IMR-90 (cell line): ENCODE data around the gene NOS1. TPM values are rescaled to one million over a fixed set of nuclear protein-coding genes. Genes with fewer than 3 reads are reported as not detected.

Experiments used
- ATAC-seq: fragments of 200-7000 bp; cut with Tn5 transposase; 2 replicates; pipeline ENCODE4 v1.9.1; 2020; ENCODE audit warnings: low read depth, mild to moderate bottlenecking, moderate library complexity
- BruUV-seq: library from RNA; stranded (reverse); fragments of 400-500 nt; replicated peaks from 2 replicates; lab custom pipeline; 2021; lab: Mats Ljungman, UMichigan
- CTCF ChIA-PET: fragments of 300-600 bp; formaldehyde crosslinking; extraction: SDS; loops from one replicate; lab custom pipeline; 2021; ENCODE audit warnings: antibody characterized with exemption; lab: Yijun Ruan, JAX
- POLR2A ChIA-PET: fragments of 300-600 bp; sonication (Branson Sonifier 250); formaldehyde crosslinking; loops from one replicate; lab custom pipeline; 2022; ENCODE audit warnings: antibody characterized with exemption; ENCODE audit not compliant: unreplicated experiment; lab: Charles Lee
- DNase-seq: peaks from one replicate; pipeline ENCODE4 v3.0.0; 2013
- H2AFZ ChIP-seq: replicated peaks from 2 replicates; pipeline ENCODE3; 2013; ENCODE audit warnings: low read length, mild to moderate bottlenecking; ENCODE audit not compliant: poor library complexity
- H2AK5ac ChIP-seq: 2 replicates; pipeline ENCODE4 v1.6.1; 2013; ENCODE audit warnings: low read depth, low read length, inconsistent platforms
- H2AK9ac ChIP-seq: replicated peaks from 2 replicates; pipeline ENCODE3; 2013; ENCODE audit warnings: mild to moderate bottlenecking, low read depth, low read length, moderate library complexity; ENCODE audit not compliant: poor library complexity
- H2BK120ac ChIP-seq: 2 replicates; pipeline ENCODE4 v1.6.1; 2013; ENCODE audit warnings: low read depth, low read length, inconsistent platforms
- H2BK15ac ChIP-seq: 3 replicates; pipeline ENCODE4 v1.6.1; 2013; ENCODE audit warnings: low read depth, low read length, inconsistent platforms
- H2BK20ac ChIP-seq: 2 replicates; pipeline ENCODE4 v1.6.1; 2013; ENCODE audit warnings: low read depth, mild to moderate bottlenecking, inconsistent platforms, low read length, moderate library complexity
- H2BK5ac ChIP-seq: 2 replicates; pipeline ENCODE4 v1.6.1; 2013; ENCODE audit warnings: mild to moderate bottlenecking, low read depth, low read length, inconsistent platforms; ENCODE audit not compliant: poor library complexity, severe bottlenecking
- H3K14ac ChIP-seq: replicated peaks from 2 replicates; pipeline ENCODE4 v1.6.1; 2013; ENCODE audit warnings: low read depth, low read length, inconsistent platforms
- H3K18ac ChIP-seq: 2 replicates; pipeline ENCODE4 v1.6.1; 2013; ENCODE audit warnings: low read depth, low read length, control low read depth
- H3K23ac ChIP-seq: 2 replicates; pipeline ENCODE4 v1.6.1; 2013; ENCODE audit warnings: low read depth, low read length, inconsistent platforms
- H3K27ac ChIP-seq: 2 replicates; pipeline ENCODE4 v1.5.1; 2013; ENCODE audit warnings: mild to moderate bottlenecking, control low read depth, low read length; ENCODE audit not compliant: insufficient read depth
- H3K27me3 ChIP-seq: 2 replicates; pipeline ENCODE4 v1.6.1; 2013; ENCODE audit warnings: low read length; ENCODE audit not compliant: control insufficient read depth, insufficient read depth
- H3K36me3 ChIP-seq: 2 replicates; pipeline ENCODE4 v1.6.1; 2013; ENCODE audit warnings: low read length, mixed read lengths; ENCODE audit not compliant: control insufficient read depth, insufficient read depth
- H3K4ac ChIP-seq: 2 replicates; pipeline ENCODE4 v1.6.1; 2013; ENCODE audit warnings: low read depth, low read length, inconsistent platforms
- H3K4me1 ChIP-seq: 2 replicates; pipeline ENCODE4 v1.6.1; 2013; ENCODE audit warnings: low read length, mixed read lengths; ENCODE audit not compliant: control insufficient read depth, insufficient read depth
- H3K4me2 ChIP-seq: 2 replicates; pipeline ENCODE4 v1.6.1; 2013; ENCODE audit warnings: low read depth, mild to moderate bottlenecking, control low read depth, low read length, moderate library complexity
- H3K4me3 ChIP-seq: 2 replicates; pipeline ENCODE4 v1.5.1; 2013; ENCODE audit warnings: low read depth, mild to moderate bottlenecking, control low read depth, low read length, moderate library complexity; ENCODE audit not compliant: insufficient read depth
- H3K56ac ChIP-seq: 2 replicates; pipeline ENCODE4 v1.6.1; 2013; ENCODE audit warnings: low read length, inconsistent platforms; ENCODE audit not compliant: insufficient read depth; ENCODE audit errors: extremely low read depth
- H3K79me1 ChIP-seq, 2 experiments: 2 replicates each; pipeline ENCODE4 v1.6.1; 2013; ENCODE audit warnings: low read length in 2 of 2, inconsistent platforms in 1 of 2, low read depth in 1 of 2
- H3K9ac ChIP-seq: 2 replicates; pipeline ENCODE4 v1.6.1; 2013; ENCODE audit warnings: low read depth, low read length, control low read depth
- H3K9me1 ChIP-seq: 2 replicates; pipeline ENCODE4 v1.6.1; 2013; ENCODE audit warnings: low read length, inconsistent platforms; ENCODE audit not compliant: insufficient read depth
- H3K9me3 ChIP-seq: 2 replicates; pipeline ENCODE4 v1.6.1; 2013; ENCODE audit warnings: low read length; ENCODE audit not compliant: control insufficient read depth, insufficient read depth
- H4K20me1 ChIP-seq: 2 replicates; pipeline ENCODE4 v1.6.1; 2013; ENCODE audit warnings: low read length, inconsistent platforms; ENCODE audit not compliant: insufficient read depth
- H4K5ac ChIP-seq: 2 replicates; pipeline ENCODE4 v1.6.1; 2013; ENCODE audit warnings: mild to moderate bottlenecking, low read depth, low read length, control low read depth
- H4K8ac ChIP-seq, 2 experiments: 2 replicates each; pipeline ENCODE4 v1.6.1; 2013; ENCODE audit warnings: low read depth in 2 of 2, low read length in 2 of 2, control low read depth in 1 of 2, inconsistent platforms in 1 of 2
- H4K91ac ChIP-seq: 2 replicates; pipeline ENCODE4 v1.6.1; 2013; ENCODE audit warnings: low read depth, low read length, inconsistent platforms; ENCODE audit not compliant: insufficient read depth
- BHLHE40 ChIP-seq: fragments of 150-350 bp; IDR thresholded peaks from 2 replicates; pipeline ENCODE4 v1.6.1; 2016; ENCODE audit warnings: mild to moderate bottlenecking, low read depth, low read length
- CEBPB ChIP-seq: IDR thresholded peaks from 2 replicates; pipeline ENCODE4 v1.6.1; 2012; ENCODE audit warnings: low read depth, low read length, improper control_type of control experiment
- CHD1 ChIP-seq: IDR thresholded peaks from 2 replicates; pipeline ENCODE4 v1.6.1; 2012; ENCODE audit warnings: low read depth, low read length, improper control_type of control experiment
- CTCF ChIP-seq: conservative IDR thresholded peaks from 2 replicates; pipeline ENCODE4 v1.5.1; 2012; ENCODE audit warnings: mild to moderate bottlenecking, low read depth, low read length, improper control_type of control experiment
- FOS ChIP-seq: fragments of 150-350 bp; IDR thresholded peaks from 2 replicates; pipeline ENCODE4 v1.6.1; 2016; ENCODE audit warnings: low read depth, low read length
- MAFK ChIP-seq: IDR thresholded peaks from 2 replicates; pipeline ENCODE4 v1.6.1; 2012; ENCODE audit warnings: low read depth, low read length, improper control_type of control experiment
- MAZ ChIP-seq: IDR thresholded peaks from 2 replicates; pipeline ENCODE4 v1.6.1; 2012; ENCODE audit warnings: low read depth, mild to moderate bottlenecking, low read length, improper control_type of control experiment, moderate library complexity, borderline replicate concordance
- MXI1 ChIP-seq: IDR thresholded peaks from 2 replicates; pipeline ENCODE4 v1.6.1; 2012; ENCODE audit warnings: low read depth, mild to moderate bottlenecking, low read length, moderate library complexity, borderline replicate concordance
- NFE2L2 ChIP-seq: fragments of 150-350 bp; IDR thresholded peaks from 2 replicates; pipeline ENCODE4 v1.6.1; 2016; ENCODE audit warnings: low read depth, mild to moderate bottlenecking, low read length
- POLR2A ChIP-seq: IDR thresholded peaks from 2 replicates; pipeline ENCODE4 v1.6.1; 2012; ENCODE audit warnings: mild to moderate bottlenecking, low read depth, low read length
- RAD21 ChIP-seq: IDR thresholded peaks from 2 replicates; pipeline ENCODE4 v1.6.1; 2012; ENCODE audit warnings: low read length, improper control_type of control experiment
- RCOR1 ChIP-seq: IDR thresholded peaks from 2 replicates; pipeline ENCODE4 v1.6.1; 2012; ENCODE audit warnings: mild to moderate bottlenecking, low read length, improper control_type of control experiment; ENCODE audit not compliant: insufficient replicate concordance
- RFX5 ChIP-seq: IDR thresholded peaks from 2 replicates; pipeline ENCODE4 v1.8.0; 2012; ENCODE audit warnings: low read depth, mild to moderate bottlenecking, low read length, moderate library complexity
- SMC3 ChIP-seq: fragments of 150-350 bp; IDR thresholded peaks from 2 replicates; pipeline ENCODE4 v1.6.1; 2016; ENCODE audit warnings: low read depth, mild to moderate bottlenecking, antibody characterized with exemption, low read length, moderate library complexity
- USF2 ChIP-seq: fragments of 150-350 bp; IDR thresholded peaks from 2 replicates; pipeline ENCODE4 v1.6.1; 2017; ENCODE audit warnings: mild to moderate bottlenecking, antibody characterized with exemption, low read length, low read depth
- WGBS, 2 experiments: methylation state at CpG; one replicate each; pipeline versions ENCODE4 v1.1.5 to v1.1.7; 2013; ENCODE audit warnings: missing lambda C conversion rate in 2 of 2; ENCODE audit not compliant: insufficient read length in 1 of 2; ENCODE audit errors: extremely low coverage in 2 of 2; 5-methylcytosine and 5-hydroxymethylcytosine counted together
- dilution Hi-C: fragments of 300-500 bp; cut with HindIII; formaldehyde crosslinking; loops from one replicate; pipeline ENCODE4 v1.14.3; 2018; ENCODE audit warnings: low sequenced_read_pairs; ENCODE audit not compliant: unreplicated experiment
- in situ Hi-C: fragments of 300-500 bp; cut with MboI; formaldehyde crosslinking; loops from 3 replicates; pipeline ENCODE4 v1.14.3; 2019; ENCODE audit warnings: low sequenced_read_pairs, inconsistent platforms, mixed read lengths
- intact Hi-C: fragments of 100-400 bp; cut with micrococcal nuclease; formaldehyde crosslinking; loops from 2 replicates; pipeline ENCODE4 v1.10.0; 2022
- polyA plus RNA-seq, 3 experiments: library from polyadenylated mRNA; depleted of rRNA; stranded (reverse); fragments of >200 nt; gene quantifications; 2 replicates each; pipeline ENCODE4 v1.2.3, GENCODE V29; 2012; ENCODE audit warnings: low replicate concordance in 1 of 3
- total RNA-seq: library from RNA; depleted of rRNA; stranded (reverse); fragments of >200 nt; gene quantifications from 2 replicates; pipeline ENCODE4 v1.2.3, GENCODE V29; 2012
- TF ChIP-seq, protein P1 (sequence below): fragments of 150-350 bp; IDR thresholded peaks from 2 replicates; pipeline ENCODE4 v1.6.1; 2016; ENCODE audit warnings: low read depth, mild to moderate bottlenecking, low read length, moderate library complexity, borderline replicate concordance

Gene NOS1
- total and polyA plus RNA-seq, 2 of the 4 experiments (the other 2 are of a cell fraction), result 0.09 TPM; not detected in 1

- H3K4ac ChIP-seq, result no peak overlapping the region
- no peak overlapping the region for H4K8ac ChIP-seq
- in situ Hi-C loops, result no loop called here
- no peak overlapping the region for H2AK9ac ChIP-seq
- H3K23ac ChIP-seq, result no peak overlapping the region
- H3K27ac ChIP-seq, result no peak overlapping the region
- no peak overlapping the region for H3K9ac ChIP-seq
- 93% methylated on average over 3 of the region's 7 CpGs; no CpG with 5 or more reads in 1 of the 2 experiments for WGBS, 2 experiments
- no peak overlapping the region for H3K18ac ChIP-seq
- H3K9me1 ChIP-seq, result no peaks in the 10 kb centered on the region
- no TSS peak for BruUV-seq
- ATAC-seq, result no peak
- H2BK20ac ChIP-seq, result no peak overlapping the region
- no peak overlapping the region for H3K4me2 ChIP-seq
- no peak for TF ChIP-seq RFX5
- no peak for TF ChIP-seq SMC3
- TF ChIP-seq RAD21, result no peak
- no peak for TF ChIP-seq CEBPB
- no peak for TF ChIP-seq USF2
- no peak for TF ChIP-seq FOS
- TF ChIP-seq, protein P1, sequence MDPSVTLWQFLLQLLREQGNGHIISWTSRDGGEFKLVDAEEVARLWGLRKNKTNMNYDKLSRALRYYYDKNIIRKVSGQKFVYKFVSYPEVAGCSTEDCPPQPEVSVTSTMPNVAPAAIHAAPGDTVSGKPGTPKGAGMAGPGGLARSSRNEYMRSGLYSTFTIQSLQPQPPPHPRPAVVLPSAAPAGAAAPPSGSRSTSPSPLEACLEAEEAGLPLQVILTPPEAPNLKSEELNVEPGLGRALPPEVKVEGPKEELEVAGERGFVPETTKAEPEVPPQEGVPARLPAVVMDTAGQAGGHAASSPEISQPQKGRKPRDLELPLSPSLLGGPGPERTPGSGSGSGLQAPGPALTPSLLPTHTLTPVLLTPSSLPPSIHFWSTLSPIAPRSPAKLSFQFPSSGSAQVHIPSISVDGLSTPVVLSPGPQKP, result no peak
- no peak for TF ChIP-seq MAFK
- TF ChIP-seq CTCF, result no peak
- no peak for TF ChIP-seq NFE2L2
- no peak for TF ChIP-seq RCOR1
- TF ChIP-seq POLR2A, result no peak
- no peak for TF ChIP-seq CHD1
- no peak for TF ChIP-seq BHLHE40
- no peak for TF ChIP-seq MXI1
- TF ChIP-seq MAZ, result no peak
- H3K27me3 ChIP-seq, result no peaks in the 10 kb centered on the region
- H3K9me3 ChIP-seq, result peaks cover 21% of the 10 kb centered on the region
- H2BK15ac ChIP-seq, result no peak overlapping the region
- intact Hi-C loops, result no loop called here
- no peaks in the 10 kb centered on the region for H4K20me1 ChIP-seq
- H2BK120ac ChIP-seq, result no peak overlapping the region
- H3K56ac ChIP-seq, result no peak overlapping the region
- H2BK5ac ChIP-seq, result no peak overlapping the region
- no peak overlapping the region for H4K5ac ChIP-seq
- dilution Hi-C loops, result no loop called here
- DNase-seq, result no peak
- H3K4me1 ChIP-seq, result no peaks in the 10 kb centered on the region
- no peaks in the 10 kb centered on the region for H3K79me1 ChIP-seq
- H4K91ac ChIP-seq, result no peak overlapping the region
- CTCF ChIA-PET, result no interaction called here
- H2AFZ ChIP-seq, result no peak overlapping the region
- H2AK5ac ChIP-seq, result no peak overlapping the region
- POLR2A ChIA-PET, result no interaction called here
- no peak overlapping the region for H3K4me3 ChIP-seq
- no peaks in the 10 kb centered on the region for H3K36me3 ChIP-seq
- no peak overlapping the region for H3K14ac ChIP-seq
Observed at GRCh38 chr12:117298191-117298590, 63.2 kb downstream of the NOS1 start.
